Activated CD8-positive, alpha-beta memory T cell treated with anti-CD3 and anti-CD28 coated beads for 1 hour (primary cell): ENCODE results near the gene PPP1R1A.

Experiments used
- DNase-seq, 2 donors: peaks; one replicate each; pipeline ENCODE4 v3.0.0-alpha.2; 2020; ENCODE audit warnings: low read depth in 1 of 2; ENCODE audit errors: extremely low read depth in 1 of 2

PPP1R1A gene

GRCh38 chr12:54603872-54604271, 15.4 kb upstream of the PPP1R1A start:
- no peak for DNase-seq

GRCh38 chr12:54603173-54603814, 14.8 kb upstream of the PPP1R1A start:
- DNase-seq = peak in 1 of 2 donors; percentile 37

DNA sequence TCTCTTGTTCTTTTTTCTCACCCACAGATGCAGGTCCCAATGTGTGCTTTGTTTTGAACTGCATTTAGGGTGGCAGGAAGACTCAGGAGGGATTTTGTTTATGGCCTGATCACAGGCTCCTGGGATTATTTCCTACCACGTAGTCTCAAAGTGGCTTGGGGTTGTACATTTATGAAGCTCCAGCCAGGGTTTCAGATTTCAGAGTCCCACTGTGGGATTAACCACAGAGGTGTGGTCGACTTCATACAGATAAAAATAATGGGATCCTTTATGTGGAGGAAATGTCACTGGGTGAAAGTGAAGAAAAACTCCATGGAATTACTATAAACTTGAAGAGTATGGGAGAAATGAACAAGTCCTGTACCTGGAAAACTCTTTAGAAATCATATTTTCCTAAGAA, 14.2 kb upstream of the PPP1R1A start:
- DNase-seq = no peak

- DNase-seq = no peak
Measured at GRCh38 chr12:54601841-54602240, 13.4 kb upstream of the PPP1R1A start.

DNA sequence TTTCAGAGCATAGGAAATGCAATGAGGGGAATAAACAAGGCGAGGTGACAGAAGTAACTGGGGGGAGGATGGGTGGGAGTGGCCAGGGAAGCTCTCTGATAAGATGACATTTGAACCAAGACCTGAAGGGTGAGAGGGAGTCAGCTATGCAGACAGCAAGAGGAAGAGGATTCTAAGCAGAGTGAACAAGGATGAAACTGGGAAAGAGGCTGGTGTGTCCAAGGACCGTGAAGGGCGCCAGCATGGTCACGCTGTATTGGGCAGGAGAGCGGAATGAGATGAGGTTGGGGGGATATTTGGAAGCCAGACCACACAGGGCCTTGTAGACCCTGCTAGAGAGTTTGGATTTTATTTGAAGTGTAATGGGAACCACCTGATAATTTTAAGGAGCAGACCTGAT, 10.5 kb upstream of the PPP1R1A start:
- DNase-seq = no peak

- DNase-seq = peak in 1 of 2 donors; percentile 34
Measured at GRCh38 chr12:54596526-54596946, 8.1 kb upstream of the PPP1R1A start.

DNA sequence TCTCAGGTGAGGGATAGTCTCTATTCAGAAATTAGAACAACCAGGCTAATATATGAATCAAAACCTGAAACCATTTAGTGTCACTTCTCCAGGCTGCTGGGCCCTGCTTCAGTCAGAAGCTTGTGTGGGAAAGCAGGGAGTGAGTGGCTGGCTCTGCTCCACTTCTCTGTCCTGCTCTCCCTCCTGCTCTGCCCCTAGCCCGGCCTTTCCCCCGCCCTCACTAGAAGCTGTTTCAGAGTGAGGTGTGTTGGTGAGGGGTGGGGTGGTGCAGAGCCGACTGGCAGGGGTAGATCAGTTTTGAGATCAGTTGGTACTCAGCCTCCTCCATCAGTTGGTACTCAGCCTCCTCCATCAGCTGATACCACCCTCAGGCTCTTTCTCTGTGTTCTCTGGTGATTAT, 7.0 kb upstream of the PPP1R1A start:
- no peak for DNase-seq

DNA sequence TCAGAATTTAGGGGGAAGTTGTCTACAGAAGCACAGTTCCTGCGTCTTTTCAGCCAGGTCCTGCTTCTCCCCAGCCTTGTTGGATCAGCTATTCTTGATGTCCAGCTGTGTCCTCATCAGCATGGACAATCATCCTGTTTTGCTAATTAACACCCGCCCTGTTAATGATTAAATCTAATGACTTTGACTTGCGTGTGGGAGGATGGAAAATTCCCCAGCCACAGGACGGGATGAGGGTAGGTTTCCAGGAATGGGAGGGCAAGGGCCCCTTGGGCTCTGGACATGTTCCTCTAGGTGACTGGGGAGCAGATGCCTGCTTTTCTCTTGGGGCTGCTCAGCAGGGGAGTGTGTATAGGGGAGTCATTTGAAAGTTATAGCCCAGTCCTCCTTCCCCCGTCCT, 5.3 kb upstream of the PPP1R1A start:
- DNase-seq = no peak

GRCh38 chr12:54593135-54593534, 4.7 kb upstream of the PPP1R1A start:
- DNase-seq = no peak

GRCh38 chr12:54592316-54592715, 3.9 kb upstream of the PPP1R1A start:
- no peak for DNase-seq

DNA sequence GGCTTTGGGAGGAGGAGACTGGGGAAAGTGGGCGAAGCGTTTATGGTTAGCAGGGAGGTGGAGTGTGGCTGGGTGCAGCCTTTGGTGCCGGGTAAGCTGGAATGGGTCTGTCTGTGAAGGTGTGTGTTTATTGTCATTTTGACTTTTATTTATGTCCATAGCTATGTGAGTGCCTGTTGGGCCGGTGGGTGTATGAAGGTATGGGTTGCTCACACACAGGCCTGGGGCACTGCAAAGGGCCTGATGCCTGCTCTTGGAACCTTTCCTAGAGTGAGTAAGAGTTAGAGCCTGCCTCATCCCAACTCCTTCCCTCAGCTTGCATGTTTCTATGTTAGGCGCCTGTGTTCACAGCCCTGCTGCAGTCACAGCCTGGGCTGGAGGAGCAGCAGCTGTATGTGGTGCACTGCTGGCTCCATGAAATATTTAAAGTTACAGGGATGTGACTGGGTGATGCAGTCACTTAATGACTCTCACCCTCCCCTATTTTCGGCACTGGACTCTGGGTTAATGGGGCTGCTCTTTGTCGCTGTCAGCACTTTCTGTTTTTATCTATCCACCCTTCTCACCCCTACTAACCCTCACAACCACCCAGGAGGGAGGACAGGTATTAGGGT, 2.6 kb upstream of the PPP1R1A start:
- no peak for DNase-seq

- DNase-seq = no peak
Measured at GRCh38 chr12:54589964-54590363, 1.5 kb upstream of the PPP1R1A start.

DNA sequence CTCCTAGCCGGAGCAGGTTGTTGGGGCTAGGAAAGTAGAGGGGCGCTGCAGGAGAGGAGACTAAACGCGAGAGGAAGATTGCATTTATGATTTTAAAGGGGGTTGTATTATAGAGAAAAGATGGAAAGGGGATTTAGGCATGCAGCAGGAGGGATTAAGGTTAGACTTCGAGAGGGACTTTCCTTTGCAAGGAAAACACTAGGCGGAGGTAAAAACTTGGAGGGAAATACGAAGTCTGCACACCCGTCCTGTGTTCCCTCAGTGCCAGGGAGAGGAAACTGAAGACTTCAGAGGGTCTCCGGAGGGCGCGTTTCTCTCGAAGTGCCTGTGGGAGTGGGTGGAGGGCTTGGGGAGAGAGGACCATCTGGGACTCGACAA, 420 bp upstream of the PPP1R1A start:
- no peak for DNase-seq

DNA sequence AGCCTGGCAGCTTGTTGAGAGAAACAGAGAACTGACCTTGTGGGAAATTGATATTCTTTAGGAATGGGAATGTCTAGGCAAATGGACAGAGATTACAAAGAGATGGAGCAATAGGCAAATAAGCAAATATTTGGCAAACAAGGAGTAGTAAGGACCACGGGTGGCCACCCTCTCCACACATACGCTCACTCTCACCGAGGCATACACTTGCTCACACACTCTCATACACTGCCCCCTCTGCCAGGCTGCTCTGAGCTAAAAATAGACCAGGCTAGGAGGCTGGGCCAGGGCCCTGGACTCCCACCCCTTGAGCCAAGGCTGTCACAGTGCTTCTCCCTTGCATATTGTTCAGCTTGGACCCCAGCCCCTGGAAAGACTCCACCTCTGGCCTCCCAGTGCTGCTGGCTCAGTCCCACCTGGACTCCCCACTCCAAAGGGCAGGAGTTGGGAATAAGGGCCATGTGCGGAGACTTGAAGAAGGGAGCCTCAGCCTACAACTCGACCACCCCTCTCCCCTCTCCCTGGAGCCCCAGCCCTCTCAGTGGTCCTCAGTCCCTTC, 1.1 kb downstream of the PPP1R1A start:
- no peak for DNase-seq

- DNase-seq = no peak
Measured at GRCh38 chr12:54586620-54587019, 1.8 kb downstream of the PPP1R1A start.

DNA sequence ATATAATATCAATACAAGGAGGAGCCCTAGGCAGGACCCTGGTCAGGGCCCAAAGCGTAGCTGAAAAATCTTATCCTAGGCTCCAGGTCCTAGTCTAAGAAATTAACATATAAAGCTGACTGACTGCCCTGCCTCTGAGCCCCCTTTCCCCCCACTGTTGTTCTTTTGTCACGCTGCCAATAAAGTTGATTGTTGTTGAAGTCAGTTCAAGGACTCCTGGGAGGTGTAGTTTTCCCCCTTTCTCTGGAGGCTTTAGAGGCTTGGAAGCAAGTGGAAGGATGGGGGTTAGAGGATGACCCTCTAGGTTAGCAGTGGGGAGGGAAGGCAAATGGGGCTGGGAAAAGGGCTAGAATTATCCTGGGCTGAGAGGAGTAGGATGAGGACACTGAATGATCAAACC, 3.2 kb downstream of the PPP1R1A start:
- no peak for DNase-seq

DNA sequence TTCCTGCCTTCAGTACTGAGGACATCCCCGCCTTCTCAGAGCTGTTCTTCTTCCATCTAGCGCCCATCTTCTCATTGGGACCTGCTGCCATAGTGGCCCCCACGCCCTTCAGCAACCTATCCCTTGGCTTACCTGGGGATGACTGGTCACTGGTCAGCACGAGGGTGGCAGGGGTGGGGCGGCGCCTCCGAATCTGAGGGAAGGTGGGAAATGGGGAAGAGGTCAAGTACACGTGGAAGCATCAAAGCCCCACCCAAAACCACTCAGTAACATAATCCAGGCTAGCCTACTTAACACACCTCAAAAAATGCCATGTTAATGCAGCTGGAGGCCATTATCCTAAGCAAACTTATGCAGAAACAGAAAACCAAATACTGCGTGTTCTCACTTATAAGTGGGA, 4.3 kb downstream of the PPP1R1A start:
- no peak for DNase-seq

DNA sequence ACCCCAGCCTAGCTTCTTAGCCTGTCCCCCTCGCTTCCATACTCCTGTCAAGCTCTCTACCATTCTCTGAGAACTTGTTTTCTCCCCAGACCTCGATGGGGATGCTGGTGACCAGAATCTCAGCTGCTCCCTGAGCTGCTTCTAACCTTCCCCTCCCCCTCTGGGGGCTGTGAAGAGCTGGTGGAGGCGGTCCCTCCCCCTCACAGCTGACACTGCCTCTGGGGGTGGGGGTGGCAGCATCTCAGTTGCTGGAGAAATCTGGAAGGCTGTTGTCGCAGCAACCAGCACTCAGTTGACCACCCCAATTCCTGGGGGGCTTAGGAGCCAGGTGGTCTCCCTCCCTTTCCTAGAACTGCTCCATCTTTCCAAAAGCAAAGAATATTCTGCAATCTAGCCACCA, 4.7 kb downstream of the PPP1R1A start:
- DNase-seq = no peak

DNA sequence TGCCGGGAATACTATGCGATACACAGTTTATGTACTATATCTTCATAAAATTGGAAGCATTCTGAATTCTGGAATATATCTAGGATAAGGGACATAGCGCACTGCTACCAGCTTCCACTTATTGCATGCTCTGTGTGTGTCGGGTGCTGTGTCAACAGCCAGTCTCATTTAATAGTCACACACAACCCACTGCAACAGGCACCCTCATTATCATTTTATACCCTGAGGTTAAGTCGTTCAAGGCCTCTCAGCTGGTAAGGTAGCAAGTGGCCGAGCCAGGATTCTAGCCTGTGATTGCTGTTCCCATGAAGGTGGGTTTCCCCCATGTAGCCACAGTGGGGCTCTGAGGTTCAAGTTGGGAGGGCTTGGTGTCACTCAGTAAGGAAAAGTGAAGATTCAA, 7.0 kb downstream of the PPP1R1A start:
- no peak for DNase-seq

DNA sequence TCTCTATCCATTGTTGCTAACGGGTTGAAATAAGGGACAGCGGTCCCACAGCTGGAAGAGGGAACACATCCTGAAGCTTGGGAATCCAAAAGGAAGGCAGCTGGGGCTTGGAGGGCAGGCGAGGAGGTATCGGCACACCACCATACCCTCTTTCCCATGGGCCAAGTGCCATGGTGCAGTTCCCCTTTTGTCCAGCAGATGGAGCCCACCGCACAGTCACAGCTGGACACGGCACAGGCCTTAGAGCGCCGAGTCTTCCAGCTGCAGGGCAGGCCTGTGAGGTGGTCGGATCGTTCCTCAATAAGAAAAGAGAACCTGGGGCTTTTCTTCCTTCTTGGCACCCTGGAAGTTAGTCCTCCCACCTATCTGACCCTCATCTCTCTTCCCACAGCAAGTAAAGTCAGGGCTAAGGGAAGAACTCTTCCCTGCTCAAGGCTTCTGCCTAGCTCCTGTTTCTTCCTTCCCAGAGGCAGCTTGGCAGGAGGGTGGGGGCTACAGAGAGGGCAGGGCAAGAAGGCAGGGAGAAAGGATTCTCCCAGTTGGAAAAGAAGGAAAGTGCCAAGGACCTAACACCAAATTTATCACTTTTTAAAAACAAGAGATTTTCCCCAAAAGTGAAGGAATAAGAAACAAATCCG, 8.6 kb downstream of the PPP1R1A start:
- peak; percentile 46 to 68 for DNase-seq

DNA sequence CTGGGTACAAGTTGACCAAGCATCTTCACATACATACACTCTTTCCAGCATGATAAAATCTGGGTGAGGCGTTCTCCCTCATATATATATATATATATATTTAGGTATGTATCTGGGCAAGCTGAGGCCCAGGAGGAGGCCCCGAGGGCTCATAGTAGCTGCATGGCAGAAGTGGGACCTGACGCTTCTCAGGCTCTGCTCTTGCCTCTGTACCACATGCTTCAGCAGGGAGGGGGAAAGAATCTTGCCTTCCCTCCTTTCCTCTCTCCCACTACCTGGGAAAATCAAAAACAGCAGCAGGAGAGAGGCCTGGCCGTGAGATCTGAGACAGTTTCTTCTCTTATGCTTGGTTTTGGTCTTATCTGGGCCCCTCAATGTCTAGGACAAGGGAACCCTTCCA, 9.2 kb downstream of the PPP1R1A start:
- DNase-seq = no peak

DNA sequence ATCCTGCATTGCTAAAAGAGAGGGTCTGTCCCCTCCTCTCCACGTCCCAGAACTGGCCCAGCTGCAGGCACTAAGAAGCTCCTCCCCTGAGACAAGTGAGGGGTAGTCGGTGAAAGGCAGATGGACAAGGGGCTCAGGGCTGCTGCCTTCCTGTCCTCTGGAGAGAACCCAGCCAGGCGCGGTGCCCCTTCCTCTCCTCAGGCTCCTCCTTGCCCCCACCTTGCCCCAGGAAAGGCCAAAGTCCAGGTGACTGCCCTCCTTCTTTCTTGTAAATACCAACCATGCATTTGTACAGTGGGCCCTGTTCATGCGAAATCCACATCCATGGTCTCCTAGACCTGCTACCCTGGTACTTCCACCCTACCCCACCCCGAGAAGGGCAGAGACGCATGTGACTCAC, 9.7 kb downstream of the PPP1R1A start:
- DNase-seq = no peak
